Esophagus muscularis mucosa (tissue), 4 donors: ENCODE measurements around the gene CRTC1. TPM values are rescaled to one million over a fixed set of nuclear protein-coding genes. Genes with fewer than 3 reads are reported as not detected.
"Not testable (repeated sequence)": the region's sequence is repeated elsewhere in the genome, so short reads cannot be mapped to it uniquely, and the experiment has no call there.

Experiments
- DNase-seq: peaks from one replicate; pipeline ENCODE4 v3.0.0-alpha.2; 2017; ENCODE audit errors: extremely low spot score
- H3K27ac ChIP-seq, 4 donors: fragments of 200-600 bp; sonication (generic); replicated peaks in 1 of 4; 1 replicate in 3 of 4; 2 replicates in 1 of 4; pipeline ENCODE4 v1.5.1; 2016 to 2019; ENCODE audit warnings: mild to moderate bottlenecking in 1 of 4
- H3K27me3 ChIP-seq, 4 donors: fragments of 200-600 bp; sonication (generic); one replicate each; pipeline versions ENCODE4 v1.5.1 to v1.6.0; 2016 to 2019
- H3K36me3 ChIP-seq, 4 donors: fragments of 200-600 bp; sonication (generic); one replicate each; pipeline ENCODE4 v1.5.1; 2016 to 2019
- H3K4me1 ChIP-seq, 4 donors: fragments of 200-600 bp; sonication (generic); one replicate each; pipeline ENCODE4 v1.5.1; 2016 to 2019
- H3K4me3 ChIP-seq, 4 donors: fragments of 200-600 bp; sonication (generic); 1 replicate in 2 of 4; 2 replicates in 2 of 4; pipeline ENCODE4 v1.5.1; 2016 to 2019; ENCODE audit warnings: mild to moderate bottlenecking in 4 of 4, moderate library complexity in 1 of 4
- H3K9me3 ChIP-seq, 4 donors: fragments of 200-600 bp; sonication (generic); 1 replicate in 3 of 4; 2 replicates in 1 of 4; pipeline ENCODE4 v1.5.1; 2016 to 2019
- CTCF ChIP-seq, 3 experiments: fragments of 200-600 bp in 2 of 3; fragments of 450-650 bp in 1 of 3; sonication (generic) in 2 of 3; IDR thresholded peaks; one replicate each; pipeline ENCODE4 v1.5.1; 2017 to 2019; ENCODE audit warnings: antibody characterized with exemption in 3 of 3, mild to moderate bottlenecking in 2 of 3, moderate library complexity in 1 of 3
- EP300 ChIP-seq: sonication (generic); formaldehyde crosslinking; IDR thresholded peaks from one replicate; pipeline ENCODE4 v1.6.1; 2017; ENCODE audit warnings: antibody characterized with exemption
- POLR2A ChIP-seq: fragments of 450-650 bp; IDR thresholded peaks from one replicate; pipeline ENCODE4 v1.6.1; 2017; ENCODE audit warnings: antibody characterized with exemption, moderate library complexity, mild to moderate bottlenecking, low read depth
- POLR2AphosphoS5 ChIP-seq, 2 donors: sonication (generic); formaldehyde crosslinking; IDR thresholded peaks; one replicate each; pipeline ENCODE4 v1.6.1; 2017; ENCODE audit warnings: antibody characterized with exemption in 2 of 2
- WGBS: methylation state at CpG from one replicate; pipeline ENCODE4 v1.1.5; 2018; 5-methylcytosine and 5-hydroxymethylcytosine counted together
- intact Hi-C: fragments of 100-400 bp; cut with DNase I; formaldehyde crosslinking; loops from one replicate; pipeline ENCODE4 v1.15.1; 2023
- total RNA-seq, 4 donors: library from RNA; depleted of rRNA; stranded (reverse); fragments of >200 nt; gene quantifications; one replicate each; pipeline versions ENCODE4 v1.1.0 to v1.2.1, GENCODE V29; 2016

Gene CRTC1
- total RNA-seq, 4 donors from 2014 or later, result 5.3 to 10.1 (median 6.6) TPM

GRCh38 chr19:18807861-18808331 is 124.4 kb downstream of the CRTC1 start:
- Histone ChIP-seq H3K9me3 (no peaks in the 10 kb centered on the region), H3K27ac (no peak overlapping the region), H3K4me3 (no peak overlapping the region), H3K36me3 (no peaks in the 10 kb centered on the region), H3K4me1 (peaks cover 0 to 15% (median 6%) of the 10 kb centered on the region in 4 donors), H3K27me3 (peaks cover 0 to 20% (median 0%) of the 10 kb centered on the region in 4 donors)
- intact Hi-C loops, result no loop called here
- TF ChIP-seq CTCF (IDR thresholded peaks at IDR 0.05), result no peak
- TF ChIP-seq EP300, result no peak
- no peak for TF ChIP-seq POLR2AphosphoS5 (IDR thresholded peaks at IDR 0.05)
- no peak for TF ChIP-seq POLR2A
- WGBS, result 82% methylated on average over 15 of the region's 19 CpGs
- no peak for DNase-seq

- TF ChIP-seq POLR2AphosphoS5 (IDR thresholded peaks at IDR 0.05) (peak; percentile 62), POLR2A (no peak)
- no peaks in the 10 kb centered on the region for H3K9me3 ChIP-seq
- peak overlapping the region; percentile 15 to 35 (median 32) for H3K27ac ChIP-seq
- DNase-seq, result no peak
- peaks cover 0 to 15% (median 6%) of the 10 kb centered on the region in 4 donors for H3K4me1 ChIP-seq
- no peak overlapping the region for H3K4me3 ChIP-seq
- H3K36me3 ChIP-seq, result no peaks in the 10 kb centered on the region
- H3K27me3 ChIP-seq, result peaks cover 0 to 16% (median 0%) of the 10 kb centered on the region in 4 donors
- 72% methylated on average over 12 of the region's 14 CpGs for WGBS
- intact Hi-C loops, result no loop called here
Observed at GRCh38 chr19:18809149-18809868, 125.8 kb downstream of the CRTC1 start.

- H3K9me3 ChIP-seq, H3K27ac ChIP-seq, H3K36me3 ChIP-seq, H3K27me3 ChIP-seq, DNase-seq, intact Hi-C loops, H3K4me3 ChIP-seq: not testable (repeated sequence)
- WGBS, result 92% methylated on average over 5 of the region's 5 CpGs
- peaks cover 0 to 15% (median 6%) of the 10 kb centered on the region in 4 donors for H3K4me1 ChIP-seq
Observed at GRCh38 chr19:18811638-18812037, 128.2 kb downstream of the CRTC1 start.

GRCh38 chr19:18814063-18814462 is 130.6 kb downstream of the CRTC1 start:
- Histone ChIP-seq H3K4me1 (peaks cover 0 to 10% (median 4%) of the 10 kb centered on the region in 4 donors), H3K4me3 (no peak overlapping the region), H3K9me3 (no peaks in the 10 kb centered on the region), H3K27ac (no peak overlapping the region), H3K27me3 (peaks cover 0 to 10% (median 0%) of the 10 kb centered on the region in 4 donors), H3K36me3 (no peaks in the 10 kb centered on the region)
- DNase-seq, result no peak
- intact Hi-C loops, result no loop called here
- 70% methylated on average over 5 of the region's 9 CpGs for WGBS
- TF ChIP-seq EP300, result no peak
- no peak for TF ChIP-seq CTCF (IDR thresholded peaks at IDR 0.05)
- no peak for TF ChIP-seq POLR2A
- no peak for TF ChIP-seq POLR2AphosphoS5 (IDR thresholded peaks at IDR 0.05)

GRCh38 chr19:18815673-18816072 is 132.2 kb downstream of the CRTC1 start:
- no peaks in the 10 kb centered on the region for H3K9me3 ChIP-seq
- intact Hi-C loops, result no loop called here
- no peak for TF ChIP-seq POLR2AphosphoS5 (IDR thresholded peaks at IDR 0.05)
- TF ChIP-seq CTCF (IDR thresholded peaks at IDR 0.05), result no peak
- TF ChIP-seq POLR2A, result no peak
- TF ChIP-seq EP300, result no peak
- no peak overlapping the region for H3K4me3 ChIP-seq
- H3K27me3 ChIP-seq, result peaks cover 0 to 10% (median 0%) of the 10 kb centered on the region in 4 donors
- no peak overlapping the region for H3K27ac ChIP-seq
- no peaks in the 10 kb centered on the region for H3K36me3 ChIP-seq
- no peak for DNase-seq
- WGBS, result 89% methylated on average over 5 of the region's 5 CpGs
- H3K4me1 ChIP-seq, result no peaks in the 10 kb centered on the region

GRCh38 chr19:18816645-18817044 is 133.2 kb downstream of the CRTC1 start:
- H3K27ac ChIP-seq, intact Hi-C loops, H3K9me3 ChIP-seq, H3K27me3 ChIP-seq, H3K4me1 ChIP-seq, DNase-seq, H3K36me3 ChIP-seq, H3K4me3 ChIP-seq: not testable (repeated sequence)
- WGBS, result 95% methylated on average over 4 of the region's 4 CpGs
